K562 (cell line): ENCODE results near the gene MAS1L. TPM values are rescaled to one million over a fixed set of nuclear protein-coding genes. Genes with fewer than 3 reads are reported as not detected.

Experiments used
- ATAC-seq: fragments of 200-7000 bp; cut with Tn5 transposase; 3 replicates; pipeline ENCODE4 v1.9.1; 2020; ENCODE audit warnings: moderate library complexity
- BruUV-seq: library from RNA; stranded (reverse); fragments of 400-500 nt; replicated peaks from 2 replicates; lab custom pipeline; 2021; lab: Mats Ljungman, UMichigan
- CTCF ChIA-PET: fragments of 300-600 bp; formaldehyde crosslinking; extraction: SDS; loops from one replicate; lab custom pipeline; 2021; ENCODE audit warnings: low intra/inter-chr PET ratio; lab: Yijun Ruan, JAX
- POLR2A ChIA-PET: fragments of 300-600, 350-650 bp; sonication (Branson Sonifier 250); formaldehyde crosslinking; extraction: SDS; loops from one replicate; lab custom pipeline; 2021; ENCODE audit warnings: antibody characterized with exemption, inconsistent platforms; lab: Yijun Ruan, JAX
- DNase-seq, 4 experiments: peaks; one replicate each; pipeline versions ENCODE4 v3.0.0 to v3.0.0-alpha.2; 2011 to 2018; ENCODE audit warnings: low spot score in 3 of 4, mixed read lengths in 3 of 4; ENCODE audit errors: extremely low read depth in 1 of 4
- FAIRE-seq: peaks from 2 replicates; lab custom pipeline; 2011; peaks lifted over from hg19 to GRCh38; lab: Jason Lieb, UNC
- H2AFZ ChIP-seq: 2 replicates; pipeline ENCODE4 v1.6.0; 2011; ENCODE audit warnings: low read depth, low read length, control low read depth, inconsistent platforms
- H3K27ac ChIP-seq: fragments of 200-600 bp; 3 replicates; pipeline ENCODE4 v1.8.0; 2011; ENCODE audit warnings: low read depth, mild to moderate bottlenecking, control low read depth, inconsistent platforms, low read length, moderate library complexity, mixed read lengths; ENCODE audit errors: extremely low read depth
- H3K27me3 ChIP-seq, 2 experiments: fragments of 300-600 bp in 1 of 2; 2 replicates in 1 of 2; 3 replicates in 1 of 2; pipeline versions ENCODE4 v1.6.0 to v1.8.0; 2011; ENCODE audit warnings: inconsistent platforms in 2 of 2, low read length in 2 of 2, mild to moderate bottlenecking in 1 of 2, mixed read lengths in 1 of 2, moderate library complexity in 1 of 2; ENCODE audit not compliant: control insufficient read depth in 2 of 2, insufficient read depth in 2 of 2
- H3K36me3 ChIP-seq: fragments of 300-600 bp; 3 replicates; pipeline ENCODE4 v1.8.0; 2011; ENCODE audit warnings: mild to moderate bottlenecking, low read length, inconsistent platforms; ENCODE audit not compliant: control insufficient read depth, insufficient read depth
- H3K4me1 ChIP-seq, 2 experiments: fragments of 200-600 bp in 1 of 2; replicated peaks in 1 of 2; 2 replicates in 1 of 2; 3 replicates in 1 of 2; pipeline versions ENCODE4 v1.5.1 to v1.8.0; 2011; ENCODE audit warnings: inconsistent platforms in 2 of 2, low read length in 2 of 2, mild to moderate bottlenecking in 1 of 2, mixed read lengths in 1 of 2, moderate library complexity in 1 of 2; ENCODE audit not compliant: control insufficient read depth in 2 of 2, insufficient read depth in 2 of 2
- H3K4me2 ChIP-seq: 2 replicates; pipeline ENCODE4 v1.6.1; 2011; ENCODE audit warnings: low read length, control low read depth, inconsistent platforms, mixed read lengths; ENCODE audit not compliant: insufficient read depth
- H3K4me3 ChIP-seq: fragments of 200-600 bp; sonication (generic), shearing (Covaris generic); 2 replicates; pipeline ENCODE4 v1.5.1; 2016; ENCODE audit warnings: control low read depth, inconsistent platforms
- H3K79me2 ChIP-seq: fragments of 200-600 bp; 3 replicates; pipeline ENCODE4 v1.8.0; 2011; ENCODE audit warnings: low read length, inconsistent platforms; ENCODE audit not compliant: control insufficient read depth, insufficient read depth
- H3K9ac ChIP-seq, 2 experiments: 2 replicates each; pipeline versions ENCODE4 v1.6.0 to v1.6.1; 2011; ENCODE audit warnings: low read depth in 2 of 2, low read length in 2 of 2, control low read depth in 1 of 2, inconsistent platforms in 1 of 2, mild to moderate bottlenecking in 1 of 2, mixed read lengths in 1 of 2; ENCODE audit not compliant: insufficient read depth in 1 of 2
- H3K9me1 ChIP-seq: one replicate; pipeline ENCODE4 v1.6.0; 2011; ENCODE audit warnings: inconsistent platforms, mild to moderate bottlenecking, low read length, moderate library complexity; ENCODE audit not compliant: control insufficient read depth, insufficient read depth
- H3K9me3 ChIP-seq: replicated peaks from 2 replicates; pipeline ENCODE4 v1.5.1; 2011; ENCODE audit warnings: low read depth, low read length, inconsistent platforms; ENCODE audit not compliant: control insufficient read depth, insufficient read depth
- H4K20me1 ChIP-seq: replicated peaks from 2 replicates; pipeline ENCODE4 v1.6.1; 2011; ENCODE audit warnings: low read length, inconsistent platforms, mixed read lengths; ENCODE audit not compliant: control insufficient read depth, insufficient read depth
- ATF4 ChIP-seq: fragments of 450-650 bp; formaldehyde crosslinking; IDR thresholded peaks from 2 replicates; pipeline ENCODE4 v1.4.0; 2022; ENCODE audit warnings: mild to moderate bottlenecking, moderate library complexity
- CBFA2T2 ChIP-seq: fragments of 450-650 bp; conservative IDR thresholded peaks from 2 replicates; pipeline ENCODE4 v1.6.1; 2017; ENCODE audit warnings: mild to moderate bottlenecking
- NR1H2 ChIP-seq: sonication (generic); formaldehyde crosslinking; IDR thresholded peaks from 2 replicates; pipeline ENCODE4 v1.4.0; 2020; ENCODE audit warnings: mild to moderate bottlenecking, missing genetic modification reagents
- RAD21 ChIP-seq, 2 experiments: fragments of 250-450 bp in 1 of 2; fragments of 450-650 bp in 1 of 2; sonication (Bioruptor Pico) in 1 of 2; formaldehyde crosslinking in 1 of 2; IDR thresholded peaks in 1 of 2; conservative IDR thresholded peaks in 1 of 2; 2 replicates each; pipeline versions ENCODE4 v1.4.0 to v1.8.0; 2020 to 2022; ENCODE audit warnings: mild to moderate bottlenecking in 2 of 2, moderate library complexity in 1 of 2
- SIN3B ChIP-seq: fragments of 450-650 bp; IDR thresholded peaks from 2 replicates; pipeline ENCODE4 v1.6.1; 2017; ENCODE audit warnings: low read depth, mild to moderate bottlenecking, moderate library complexity
- SP2 ChIP-seq: IDR thresholded peaks from 2 replicates; pipeline ENCODE4 v1.6.1; 2011; ENCODE audit warnings: mild to moderate bottlenecking, low read depth, low read length, moderate library complexity; ENCODE audit not compliant: poor library complexity, severe bottlenecking; ENCODE audit errors: extremely low read depth
- ZBTB26 ChIP-seq: fragments of 450-650 bp; formaldehyde crosslinking; IDR thresholded peaks from 2 replicates; pipeline ENCODE4 v1.4.0; 2022; ENCODE audit warnings: missing genetic modification characterization
- WGBS: fragments of 100-300 bp; shearing (Covaris generic); methylation state at CpG from one replicate; pipeline ENCODE4 v1.1.6; 2016; ENCODE audit warnings: low coverage, mixed read lengths; ENCODE audit not compliant: insufficient coverage; ENCODE audit errors: missing lambda C conversion rate; 5-methylcytosine and 5-hydroxymethylcytosine counted together
- in situ Hi-C: fragments of 300-500 bp; cut with MboI; formaldehyde crosslinking; loops from 4 replicates; pipeline ENCODE4 v1.15.0; 2018; ENCODE audit warnings: inconsistent platforms, mixed read lengths
- intact Hi-C: fragments of 100-400 bp; cut with micrococcal nuclease; formaldehyde crosslinking; loops from 2 replicates; pipeline ENCODE4 v1.14.2; 2022
- polyA plus RNA-seq, 8 experiments: library from polyadenylated mRNA; depleted of rRNA in 4 of 8; stranded (reverse) in 5 of 8; unstranded in 3 of 8; fragments of >200 nt; fragmentation: Nextera tagmentation in 2 of 8; fragmentation: Illumina TruSeq in 1 of 8; extraction: Ambion mirVana in 2 of 8; extraction: Trizol in 1 of 8; gene quantifications; 2 replicates each; pipeline versions ENCODE4 v1.2.1 to v1.2.3, GENCODE V29; 2011 to 2014; ENCODE audit warnings: inconsistent platforms in 1 of 8, missing spikeins in 1 of 8
- total RNA-seq, 7 experiments: library from RNA; depleted of rRNA in 6 of 7; stranded (reverse); fragments of >200 nt in 6 of 7; fragmentation: Illumina TruSeq in 2 of 7; extraction: Trizol in 2 of 7; gene quantifications; 2 replicates each; pipeline versions ENCODE4 v1.2.1 to v1.2.3, GENCODE V29; 2011 to 2021; ENCODE audit warnings: low replicate concordance in 1 of 7

The MAS1L gene
- total and polyA plus RNA-seq, 9 of the 15 experiments (the other 6 are each of a cell fraction or from before 2014, with no cell fraction given): not detected

GRCh38 chr6:29522227-29522626, 34.5 kb upstream of the MAS1L start:
- ChIA-PET POLR2A (no interaction called here), CTCF (no interaction called here)
- H3K9me1 ChIP-seq: no peaks in the 10 kb centered on the region
- no peak overlapping the region for H2AFZ ChIP-seq
- BruUV-seq: no TSS peak
- intact Hi-C loops (no loop called here), in situ Hi-C loops (no loop called here)
- H3K36me3 ChIP-seq: no peaks in the 10 kb centered on the region
- H3K4me2 ChIP-seq: no peak overlapping the region
- H3K79me2 ChIP-seq: no peaks in the 10 kb centered on the region
- no peak overlapping the region for H3K27ac ChIP-seq
- FAIRE-seq: no peak
- 0% methylated on average over 2 of the region's 2 CpGs for WGBS
- no peak for ATAC-seq
- no peak for DNase-seq
- no peak overlapping the region for H3K4me3 ChIP-seq
- H3K4me1 ChIP-seq: no peaks in the 10 kb centered on the region; a peak in 1 of 5 replicates
- no peaks in the 10 kb centered on the region for H4K20me1 ChIP-seq
- no peaks in the 10 kb centered on the region for H3K9me3 ChIP-seq
- peaks cover 7 to 16% of the 10 kb centered on the region in 2 experiments for H3K27me3 ChIP-seq
- TF ChIP-seq SIN3B (no peak), NR1H2 (no peak), ZBTB26 (CRISPR knock-in tag) (no peak), CBFA2T2 (no peak), SP2 (no peak), RAD21 (CRISPR knock-in tag; conservative IDR thresholded peaks at IDR 0.05 in 1 of 2, IDR thresholded peaks at IDR 0.05 in 1 of 2) (peak in 1 of 2 experiments; percentile 14; a peak in 1 of 4 replicates), ATF4 (CRISPR knock-in tag) (peak; percentile 57; the same call in 1 of the 2 replicates)
- H3K9ac ChIP-seq: no peak overlapping the region
